ENCODE results near the gene TBC1D14. TPM values are rescaled to one million over a fixed set of nuclear protein-coding genes. Genes with fewer than 3 reads are reported as not detected.

TBC1D14 gene
- total RNA-seq, 4 donors from 2014 or later = 54.7 to 101 (median 73.3) TPM

- TF ChIP-seq POLR2A (IDR thresholded peaks at IDR 0.05) (no peak), CTCF (IDR thresholded peaks at IDR 0.05) (no peak)
- 84 to 95% methylated on average over 3 of the region's 3 CpGs for WGBS, 2 donors
- no peak overlapping the region for H3K4me3 ChIP-seq (ENCODE audit: low read depth, poor library complexity, severe bottlenecking)
- intact Hi-C loops (cut with DNase I; ENCODE audit: low total_unique reads) = no loop called here
- no peak for DNase-seq (ENCODE audit: low spot score in 2 of 2)
These were observed 38.5 kb downstream of the TBC1D14 start for GRCh38 chr4:6948134-6948460.

DNA sequence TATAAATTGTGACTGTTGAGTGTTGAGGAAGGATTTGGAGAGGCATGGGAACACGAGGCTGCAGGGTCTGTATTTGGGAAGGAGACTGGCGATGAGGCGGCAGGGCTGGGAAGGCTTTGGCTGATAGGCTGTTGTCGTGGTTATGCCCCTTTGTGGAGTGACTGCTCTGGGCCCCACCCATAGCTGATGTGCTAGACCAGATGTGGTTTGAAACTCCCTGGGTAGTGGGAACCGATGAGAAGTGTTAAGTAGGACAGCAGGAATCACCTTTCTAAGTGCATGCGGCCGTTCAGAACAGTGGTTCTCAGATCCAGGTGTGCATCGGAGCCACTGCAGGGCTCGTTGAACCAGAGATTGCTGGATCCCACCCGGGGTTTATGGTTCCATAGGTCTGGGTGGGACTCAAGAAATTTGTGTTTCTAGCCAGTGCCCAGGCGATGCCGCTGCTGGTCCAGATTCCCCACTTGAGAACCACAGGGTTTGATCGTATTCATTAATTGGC lies 42.3 kb downstream of the TBC1D14 start:
- TF ChIP-seq CTCF (IDR thresholded peaks at IDR 0.05) (no peak), POLR2A (IDR thresholded peaks at IDR 0.05) (no peak)
- no peak for DNase-seq (ENCODE audit: low spot score in 2 of 2)
- 79 to 82% methylated on average over 13 of the region's 13 CpGs for WGBS, 2 donors
- intact Hi-C loops (cut with DNase I; ENCODE audit: low total_unique reads) = no loop called here
- no peak overlapping the region for H3K4me3 ChIP-seq (ENCODE audit: low read depth, poor library complexity, severe bottlenecking)

DNA sequence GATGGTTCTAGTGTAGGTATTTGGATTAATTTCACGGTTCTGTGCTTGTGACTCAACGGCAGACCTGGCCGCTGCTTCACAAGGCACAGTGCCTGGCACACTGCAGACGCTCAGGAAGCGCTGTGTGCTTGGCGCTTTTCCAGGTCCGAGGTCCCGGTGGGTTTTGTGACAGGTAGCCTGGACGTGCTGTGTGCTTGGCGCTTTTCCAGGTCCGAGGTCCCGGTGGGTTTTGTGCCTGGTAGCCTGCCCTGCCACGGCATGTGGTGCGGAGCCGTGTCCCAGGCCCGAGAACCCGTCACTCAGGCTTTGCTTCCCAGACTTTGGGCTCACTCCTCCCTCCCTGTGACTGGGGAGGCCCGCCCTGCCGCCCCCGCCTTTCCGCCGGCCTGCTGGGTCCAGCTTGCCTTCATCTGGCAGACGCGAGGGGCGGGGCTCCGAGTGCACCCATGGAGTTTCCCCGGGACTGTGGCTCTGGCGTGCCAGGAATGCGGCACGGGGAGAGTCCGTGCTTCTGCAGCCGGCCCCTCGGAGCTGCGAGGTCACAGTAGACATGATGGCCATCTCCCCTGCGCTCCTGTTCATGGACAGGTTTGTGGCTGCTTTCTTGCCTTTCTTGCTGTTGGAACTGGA lies 44.2 kb downstream of the TBC1D14 start:
- no peak overlapping the region for H3K4me3 ChIP-seq (ENCODE audit: low read depth, poor library complexity, severe bottlenecking)
- intact Hi-C loops (cut with DNase I; ENCODE audit: low total_unique reads) = no loop called here
- DNase-seq (ENCODE audit: low spot score in 2 of 2) = peak; percentile 75 to 96
- TF ChIP-seq POLR2A (IDR thresholded peaks at IDR 0.05) (no peak), CTCF (IDR thresholded peaks at IDR 0.05) (no peak)
- WGBS, 2 donors = 23% methylated on average over 8 to 26 of the region's 35 CpGs

DNA sequence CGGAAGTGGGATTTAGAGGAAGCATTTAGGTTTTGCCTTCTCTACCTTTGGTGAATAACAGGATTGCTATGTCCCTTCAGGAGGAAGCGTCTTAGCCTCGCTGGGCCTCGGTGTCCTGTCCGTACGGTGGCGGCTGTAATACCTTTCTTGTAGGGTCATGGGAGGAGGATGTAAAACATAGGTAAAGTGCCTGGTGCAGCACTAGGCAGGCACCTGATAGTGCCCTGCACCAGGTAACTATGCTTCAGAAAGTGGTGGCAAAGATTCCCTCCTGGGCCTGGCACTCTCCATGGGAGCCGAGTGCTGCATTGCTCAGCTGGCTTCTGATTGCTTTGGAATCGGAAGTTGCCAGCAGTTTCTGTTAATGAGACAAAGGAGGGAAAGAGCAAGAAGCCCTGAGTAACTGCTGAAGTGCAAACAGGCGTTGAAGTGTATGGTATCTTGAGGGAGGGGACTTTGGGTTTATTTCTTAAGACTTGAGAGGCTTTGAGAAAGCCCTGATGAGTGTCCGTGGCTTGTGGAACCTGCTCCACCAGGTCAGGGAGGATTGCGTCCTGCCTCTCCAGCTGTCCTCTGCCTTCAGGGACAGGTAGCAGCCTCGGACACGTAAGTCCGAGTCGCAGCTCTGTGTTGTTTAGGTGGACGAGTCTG lies 45.8 kb downstream of the TBC1D14 start:
- peak in 1 of 2 donors; percentile 79 for DNase-seq (ENCODE audit: low spot score in 2 of 2)

GRCh38 chr4:6956087-6956433 lies 46.4 kb downstream of the TBC1D14 start:
- WGBS, 2 donors = 94 to 99% methylated on average over 6 of the region's 6 CpGs
- no peak overlapping the region for H3K4me3 ChIP-seq (ENCODE audit: low read depth, poor library complexity, severe bottlenecking)
- intact Hi-C loops (cut with DNase I; ENCODE audit: low total_unique reads) = no loop called here
- peak in 1 of 2 donors; percentile 58 for DNase-seq (ENCODE audit: low spot score in 2 of 2)
- TF ChIP-seq POLR2A (IDR thresholded peaks at IDR 0.05) = no peak
- no peak for TF ChIP-seq CTCF (IDR thresholded peaks at IDR 0.05)

More for the DNA sequence above, 45.8 kb downstream of the TBC1D14 start:
- no peak for TF ChIP-seq POLR2A (IDR thresholded peaks at IDR 0.05)
- TF ChIP-seq CTCF (IDR thresholded peaks at IDR 0.05) = no peak
- 70 to 78% methylated on average over 17 of the region's 17 CpGs for WGBS, 2 donors
- intact Hi-C loops (cut with DNase I; ENCODE audit: low total_unique reads) = no loop called here
- H3K4me3 ChIP-seq (ENCODE audit: low read depth, poor library complexity, severe bottlenecking) = no peak overlapping the region

Data from lower leg skin (tissue), 4 donors.